DOHH2 (cell line): Measurements from ENCODE around the gene LRMDA.

Source experiments
- CTCF ChIP-seq: fragments of 200-600 bp; sonication (generic); IDR thresholded peaks from one replicate; pipeline ENCODE4 v1.5.1; 2014; ENCODE audit warnings: antibody characterized with exemption, mild to moderate bottlenecking, low read depth, low read length; ENCODE audit not compliant: poor library complexity, severe bottlenecking
- EZH2phosphoT487 ChIP-seq: fragments of 200-600 bp; sonication (generic); IDR thresholded peaks from 2 replicates; pipeline ENCODE4 v1.6.1; 2017; ENCODE audit warnings: borderline replicate concordance, mild to moderate bottlenecking, antibody characterized with exemption, low read length, moderate library complexity, mixed read lengths

- TF ChIP-seq CTCF (no peak), EZH2phosphoT487 (no peak)
Observed at GRCh38 chr10:76211691-76212090, 780.3 kb downstream of the LRMDA start.
